K562 (cell line): ENCODE data around the gene RBM4B. TPM values are rescaled to one million over a fixed set of nuclear protein-coding genes. Genes with fewer than 3 reads are reported as not detected.
A peak's percentile ranks its signal among the peaks of the same experiment; 100 is the strongest.

Source experiments
- ATAC-seq: fragments of 200-7000 bp; cut with Tn5 transposase; 3 replicates; pipeline ENCODE4 v1.9.1; 2020; ENCODE audit warnings: moderate library complexity
- BruUV-seq: library from RNA; stranded (reverse); fragments of 400-500 nt; replicated peaks from 2 replicates; lab custom pipeline; 2021; lab: Mats Ljungman, UMichigan
- CTCF ChIA-PET: fragments of 300-600 bp; formaldehyde crosslinking; extraction: SDS; loops from one replicate; lab custom pipeline; 2021; ENCODE audit warnings: low intra/inter-chr PET ratio; lab: Yijun Ruan, JAX
- POLR2A ChIA-PET: fragments of 300-600, 350-650 bp; sonication (Branson Sonifier 250); formaldehyde crosslinking; extraction: SDS; loops from one replicate; lab custom pipeline; 2021; ENCODE audit warnings: antibody characterized with exemption, inconsistent platforms; lab: Yijun Ruan, JAX
- DNase-seq, 4 experiments: peaks; one replicate each; pipeline versions ENCODE4 v3.0.0 to v3.0.0-alpha.2; 2011 to 2018; ENCODE audit warnings: low spot score in 3 of 4, mixed read lengths in 3 of 4; ENCODE audit errors: extremely low read depth in 1 of 4
- FAIRE-seq: peaks from 2 replicates; lab custom pipeline; 2011; peaks lifted over from hg19 to GRCh38; lab: Jason Lieb, UNC
- H2AFZ ChIP-seq: 2 replicates; pipeline ENCODE4 v1.6.0; 2011; ENCODE audit warnings: low read depth, low read length, control low read depth, inconsistent platforms
- H3K27ac ChIP-seq: fragments of 200-600 bp; 3 replicates; pipeline ENCODE4 v1.8.0; 2011; ENCODE audit warnings: low read depth, mild to moderate bottlenecking, control low read depth, inconsistent platforms, low read length, moderate library complexity, mixed read lengths; ENCODE audit errors: extremely low read depth
- H3K27me3 ChIP-seq, 2 experiments: fragments of 300-600 bp in 1 of 2; 2 replicates in 1 of 2; 3 replicates in 1 of 2; pipeline versions ENCODE4 v1.6.0 to v1.8.0; 2011; ENCODE audit warnings: inconsistent platforms in 2 of 2, low read length in 2 of 2, mild to moderate bottlenecking in 1 of 2, mixed read lengths in 1 of 2, moderate library complexity in 1 of 2; ENCODE audit not compliant: control insufficient read depth in 2 of 2, insufficient read depth in 2 of 2
- H3K36me3 ChIP-seq: fragments of 300-600 bp; 3 replicates; pipeline ENCODE4 v1.8.0; 2011; ENCODE audit warnings: mild to moderate bottlenecking, low read length, inconsistent platforms; ENCODE audit not compliant: control insufficient read depth, insufficient read depth
- H3K4me1 ChIP-seq, 2 experiments: fragments of 200-600 bp in 1 of 2; replicated peaks in 1 of 2; 2 replicates in 1 of 2; 3 replicates in 1 of 2; pipeline versions ENCODE4 v1.5.1 to v1.8.0; 2011; ENCODE audit warnings: inconsistent platforms in 2 of 2, low read length in 2 of 2, mild to moderate bottlenecking in 1 of 2, mixed read lengths in 1 of 2, moderate library complexity in 1 of 2; ENCODE audit not compliant: control insufficient read depth in 2 of 2, insufficient read depth in 2 of 2
- H3K4me2 ChIP-seq: 2 replicates; pipeline ENCODE4 v1.6.1; 2011; ENCODE audit warnings: low read length, control low read depth, inconsistent platforms, mixed read lengths; ENCODE audit not compliant: insufficient read depth
- H3K4me3 ChIP-seq: fragments of 200-600 bp; sonication (generic), shearing (Covaris generic); 2 replicates; pipeline ENCODE4 v1.5.1; 2016; ENCODE audit warnings: control low read depth, inconsistent platforms
- H3K79me2 ChIP-seq: fragments of 200-600 bp; 3 replicates; pipeline ENCODE4 v1.8.0; 2011; ENCODE audit warnings: low read length, inconsistent platforms; ENCODE audit not compliant: control insufficient read depth, insufficient read depth
- H3K9ac ChIP-seq, 2 experiments: 2 replicates each; pipeline versions ENCODE4 v1.6.0 to v1.6.1; 2011; ENCODE audit warnings: low read depth in 2 of 2, low read length in 2 of 2, control low read depth in 1 of 2, inconsistent platforms in 1 of 2, mild to moderate bottlenecking in 1 of 2, mixed read lengths in 1 of 2; ENCODE audit not compliant: insufficient read depth in 1 of 2
- H3K9me1 ChIP-seq: one replicate; pipeline ENCODE4 v1.6.0; 2011; ENCODE audit warnings: inconsistent platforms, mild to moderate bottlenecking, low read length, moderate library complexity; ENCODE audit not compliant: control insufficient read depth, insufficient read depth
- H3K9me3 ChIP-seq: replicated peaks from 2 replicates; pipeline ENCODE4 v1.5.1; 2011; ENCODE audit warnings: low read depth, low read length, inconsistent platforms; ENCODE audit not compliant: control insufficient read depth, insufficient read depth
- H4K20me1 ChIP-seq: replicated peaks from 2 replicates; pipeline ENCODE4 v1.6.1; 2011; ENCODE audit warnings: low read length, inconsistent platforms, mixed read lengths; ENCODE audit not compliant: control insufficient read depth, insufficient read depth
- CBFB ChIP-seq: sonication (generic); formaldehyde crosslinking; IDR thresholded peaks from 2 replicates; pipeline ENCODE4 v1.4.0; 2020; ENCODE audit warnings: mild to moderate bottlenecking, missing genetic modification reagents
- MTF1 ChIP-seq: fragments of 250-450 bp; sonication (Bioruptor Pico); IDR thresholded peaks from 2 replicates; pipeline ENCODE4 v1.9.0; 2021; ENCODE audit warnings: moderate library complexity, mild to moderate bottlenecking, inconsistent platforms, borderline replicate concordance
- PHB2 ChIP-seq: fragments of 450-650 bp; IDR thresholded peaks from 2 replicates; pipeline ENCODE4 v1.6.1; 2017; ENCODE audit warnings: low read depth
- POLR2A ChIP-seq: fragments of 450-650 bp; conservative IDR thresholded peaks from 2 replicates; pipeline ENCODE4 v1.6.1; 2016
- POLR2AphosphoS2 ChIP-seq: IDR thresholded peaks from 2 replicates; pipeline ENCODE4 v1.6.1; 2012; ENCODE audit warnings: low read length, improper control_type of control experiment
- POLR2AphosphoS5 ChIP-seq: IDR thresholded peaks from 2 replicates; pipeline ENCODE4 v1.6.1; 2011; ENCODE audit warnings: mild to moderate bottlenecking, low read depth, low read length, moderate library complexity; ENCODE audit not compliant: control insufficient read depth, insufficient read depth
- SUPT5H ChIP-seq: fragments of 450-650 bp; IDR thresholded peaks from 2 replicates; pipeline ENCODE4 v1.6.1; 2016
- WGBS: fragments of 100-300 bp; shearing (Covaris generic); methylation state at CpG from one replicate; pipeline ENCODE4 v1.1.6; 2016; ENCODE audit warnings: low coverage, mixed read lengths; ENCODE audit not compliant: insufficient coverage; ENCODE audit errors: missing lambda C conversion rate; 5-methylcytosine and 5-hydroxymethylcytosine counted together
- in situ Hi-C: fragments of 300-500 bp; cut with MboI; formaldehyde crosslinking; loops from 4 replicates; pipeline ENCODE4 v1.15.0; 2018; ENCODE audit warnings: inconsistent platforms, mixed read lengths
- intact Hi-C: fragments of 100-400 bp; cut with micrococcal nuclease; formaldehyde crosslinking; loops from 2 replicates; pipeline ENCODE4 v1.14.2; 2022
- polyA plus RNA-seq, 8 experiments: library from polyadenylated mRNA; depleted of rRNA in 4 of 8; stranded (reverse) in 5 of 8; unstranded in 3 of 8; fragments of >200 nt; fragmentation: Nextera tagmentation in 2 of 8; fragmentation: Illumina TruSeq in 1 of 8; extraction: Ambion mirVana in 2 of 8; extraction: Trizol in 1 of 8; gene quantifications; 2 replicates each; pipeline versions ENCODE4 v1.2.1 to v1.2.3, GENCODE V29; 2011 to 2014; ENCODE audit warnings: inconsistent platforms in 1 of 8, missing spikeins in 1 of 8
- total RNA-seq, 7 experiments: library from RNA; depleted of rRNA in 6 of 7; stranded (reverse); fragments of >200 nt in 6 of 7; fragmentation: Illumina TruSeq in 2 of 7; extraction: Trizol in 2 of 7; gene quantifications; 2 replicates each; pipeline versions ENCODE4 v1.2.1 to v1.2.3, GENCODE V29; 2011 to 2021; ENCODE audit warnings: low replicate concordance in 1 of 7
- TF ChIP-seq, protein P1 (sequence below): sonication (generic); formaldehyde crosslinking; IDR thresholded peaks from 2 replicates; pipeline ENCODE4 v1.8.0; 2022; ENCODE audit warnings: mild to moderate bottlenecking, missing genetic modification reagents

Gene RBM4B
- total and polyA plus RNA-seq, 9 of the 15 experiments (the other 6 are each of a cell fraction or from before 2014, with no cell fraction given) = 14.6 to 39.9 (median 23.3) TPM

DNA sequence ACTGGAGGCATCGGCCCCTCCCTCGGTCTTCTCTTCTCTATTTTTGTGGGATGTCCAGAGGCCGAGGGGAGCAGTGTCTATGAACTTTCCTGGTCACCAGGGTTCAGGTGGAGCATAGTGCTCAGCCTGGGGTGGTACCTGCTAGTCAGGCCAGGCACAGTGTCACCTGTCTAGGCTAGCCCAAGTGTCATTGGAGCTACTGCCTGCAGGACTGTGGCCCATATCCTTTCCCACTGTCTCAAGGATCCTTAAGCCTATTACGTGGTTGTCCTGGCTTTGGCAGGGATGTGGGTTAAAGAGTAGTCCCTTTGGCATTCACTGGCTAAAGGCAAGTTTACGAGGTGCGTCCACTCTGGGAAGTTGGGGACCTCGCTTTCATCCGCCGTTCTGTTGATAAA lies 51.9 kb downstream of the RBM4B start:
- 0 out of 2 replicates have a peak, but pooled peaks have one; percentile 18 for TF ChIP-seq SUPT5H
- 0 out of 2 replicates have a peak, but pooled peaks have one; percentile 26 for TF ChIP-seq POLR2AphosphoS5
- no peak for TF ChIP-seq MTF1 (CRISPR knock-in tag)
- TF ChIP-seq POLR2A = peak; percentile 40; the same call in 1 of the 2 replicates
- TF ChIP-seq, protein P1, sequence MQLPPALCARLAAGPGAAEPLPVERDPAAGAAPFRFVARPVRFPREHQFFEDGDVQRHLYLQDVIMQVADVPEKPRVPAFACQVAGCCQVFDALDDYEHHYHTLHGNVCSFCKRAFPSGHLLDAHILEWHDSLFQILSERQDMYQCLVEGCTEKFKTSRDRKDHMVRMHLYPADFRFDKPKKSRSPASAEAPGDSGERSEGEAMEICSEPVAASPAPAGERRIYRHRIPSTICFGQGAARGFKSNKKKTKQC = no peak
- TF ChIP-seq PHB2 = no peak
- no peak for TF ChIP-seq CBFB (CRISPR knock-in tag)
- 0 out of 2 replicates have a peak, but pooled peaks have one; percentile 10 for TF ChIP-seq POLR2AphosphoS2
- TF ChIP-seq, all 486 proteins: peak for 4
- Histone ChIP-seq H3K27ac (no peak overlapping the region; the same call in 2 of the 3 replicates), H3K9me1 (no peaks in the 10 kb centered on the region), H3K9me3 (no peaks in the 10 kb centered on the region), H2AFZ (no peak overlapping the region), H3K27me3 (no peaks in the 10 kb centered on the region), H3K36me3 (peaks cover 99% of the 10 kb centered on the region), H4K20me1 (peaks cover 46% of the 10 kb centered on the region), H3K79me2 (peaks cover 100% of the 10 kb centered on the region), H3K4me3 (no peak overlapping the region), H3K4me2 (no peak overlapping the region), H3K9ac (no peak overlapping the region; a peak in 1 of 4 replicates), H3K4me1 (peaks cover 5 to 16% of the 10 kb centered on the region in 2 experiments; a peak in 4 of 5 replicates)
- FAIRE-seq = no peak
- no TSS peak for BruUV-seq
- 97% methylated on average over 6 of the region's 9 CpGs for whole genome bisulfite sequencing
- POLR2A ChIA-PET = interaction anchor here (0.9 to 26.4 kb wide), 4 partner anchors 3 to 115 kb away, joined by 4 to 387 read pairs (median 196); partner anchors contain the start of genes BBS1, RBM14 and RBM4
- in situ Hi-C loops (no loop called here), intact Hi-C loops (no loop called here)
- CTCF ChIA-PET = no interaction called here
- no peak for DNase-seq
- no peak for ATAC-seq
